Measurements from ENCODE around the gene PCYT2. TPM values are rescaled to one million over a fixed set of nuclear protein-coding genes. Genes with fewer than 3 reads are reported as not detected.

Gene PCYT2
- total and polyA plus RNA-seq, 9 of the 15 experiments (the other 6 are each of a cell fraction or from before 2014, with no cell fraction given) = 0.92 to 134 (median 82.5) TPM

GRCh38 chr17:81924557-81925532, 13.6 kb upstream of the PCYT2 start (continued):
- TF ChIP-seq ZMIZ1 (IDR thresholded peaks at IDR 0.05; ENCODE audit: low read depth in 2 of 2, low read length in 2 of 2) (no peak), GABPB2 (CRISPR knock-in tag; conservative IDR thresholded peaks at IDR 0.05) (no peak), NELFE (IDR thresholded peaks at IDR 0.05; ENCODE audit: insufficient read depth, insufficient read length) (no peak), XRCC4 (IDR thresholded peaks at IDR 0.05; ENCODE audit: extremely low read depth, insufficient read depth, insufficient read length) (no peak), TFAP4 (CRISPR knock-in tag; IDR thresholded peaks at IDR 0.05; ENCODE audit: borderline replicate concordance) (peak; percentile 29; the same call in 1 of the 2 replicates), STAT5A (IDR thresholded peaks at IDR 0.05; ENCODE audit: borderline replicate concordance, low read length) (no peak), PTTG1 (tag; IDR thresholded peaks at IDR 0.05; ENCODE audit: low read depth) (no peak), CREB1 (IDR thresholded peaks at IDR 0.05) (no peak), CREB1 (CRISPR knock-in tag; IDR thresholded peaks at IDR 0.05) (no peak), TBL1XR1 (IDR thresholded peaks at IDR 0.05; ENCODE audit: low read length in 2 of 2) (no peak), POLR2B (IDR thresholded peaks at IDR 0.05; ENCODE audit: low read depth, partially characterized antibody) (no peak), DIDO1 (tag; IDR thresholded peaks at IDR 0.05; ENCODE audit: low read depth) (no peak), NCOA6 (IDR thresholded peaks at IDR 0.05) (no peak), KLF16 (IDR thresholded peaks at IDR 0.05) (no peak), FOSL1 (tag; conservative IDR thresholded peaks at IDR 0.05) (no peak), ZBTB2 (IDR thresholded peaks at IDR 0.05) (no peak)
- TF ChIP-seq, protein P1, sequence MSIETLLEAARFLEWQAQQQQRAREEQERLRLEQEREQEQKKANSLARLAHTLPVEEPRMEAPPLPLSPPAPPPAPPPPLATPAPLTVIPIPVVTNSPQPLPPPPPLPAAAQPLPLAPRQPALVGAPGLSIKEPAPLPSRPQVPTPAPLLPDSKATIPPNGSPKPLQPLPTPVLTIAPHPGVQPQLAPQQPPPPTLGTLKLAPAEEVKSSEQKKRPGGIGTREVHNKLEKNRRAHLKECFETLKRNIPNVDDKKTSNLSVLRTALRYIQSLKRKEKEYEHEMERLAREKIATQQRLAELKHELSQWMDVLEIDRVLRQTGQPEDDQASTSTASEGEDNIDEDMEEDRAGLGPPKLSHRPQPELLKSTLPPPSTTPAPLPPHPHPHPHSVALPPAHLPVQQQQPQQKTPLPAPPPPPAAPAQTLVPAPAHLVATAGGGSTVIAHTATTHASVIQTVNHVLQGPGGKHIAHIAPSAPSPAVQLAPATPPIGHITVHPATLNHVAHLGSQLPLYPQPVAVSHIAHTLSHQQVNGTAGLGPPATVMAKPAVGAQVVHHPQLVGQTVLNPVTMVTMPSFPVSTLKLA (conservative IDR thresholded peaks at IDR 0.05) = 0 out of 4 replicates have a peak, but pooled peaks of 1 of the 2 experiments have one; percentile 25
- TF ChIP-seq, protein P2, sequence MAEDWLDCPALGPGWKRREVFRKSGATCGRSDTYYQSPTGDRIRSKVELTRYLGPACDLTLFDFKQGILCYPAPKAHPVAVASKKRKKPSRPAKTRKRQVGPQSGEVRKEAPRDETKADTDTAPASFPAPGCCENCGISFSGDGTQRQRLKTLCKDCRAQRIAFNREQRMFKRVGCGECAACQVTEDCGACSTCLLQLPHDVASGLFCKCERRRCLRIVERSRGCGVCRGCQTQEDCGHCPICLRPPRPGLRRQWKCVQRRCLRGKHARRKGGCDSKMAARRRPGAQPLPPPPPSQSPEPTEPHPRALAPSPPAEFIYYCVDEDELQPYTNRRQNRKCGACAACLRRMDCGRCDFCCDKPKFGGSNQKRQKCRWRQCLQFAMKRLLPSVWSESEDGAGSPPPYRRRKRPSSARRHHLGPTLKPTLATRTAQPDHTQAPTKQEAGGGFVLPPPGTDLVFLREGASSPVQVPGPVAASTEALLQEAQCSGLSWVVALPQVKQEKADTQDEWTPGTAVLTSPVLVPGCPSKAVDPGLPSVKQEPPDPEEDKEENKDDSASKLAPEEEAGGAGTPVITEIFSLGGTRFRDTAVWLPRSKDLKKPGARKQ (CRISPR knock-in tag; IDR thresholded peaks at IDR 0.05) = no peak
